Epithelial cell of prostate (primary cell): Measurements from ENCODE around the gene AHCY.
A peak's percentile ranks its signal among the peaks of the same experiment; 100 is the strongest.
"Not testable (repeated sequence)": the region's sequence is repeated elsewhere in the genome, so short reads cannot be mapped to it uniquely, and the experiment has no call there.

Experiments used
- DNase-seq: peaks from one replicate; pipeline ENCODE4 v3.0.0-alpha.2; 2011; ENCODE audit warnings: low read depth, low spot score
- H3K27ac ChIP-seq: fragments of 450-650 bp; 2 replicates; pipeline ENCODE4 v1.5.1; 2017; ENCODE audit warnings: mild to moderate bottlenecking

The AHCY gene

DNA sequence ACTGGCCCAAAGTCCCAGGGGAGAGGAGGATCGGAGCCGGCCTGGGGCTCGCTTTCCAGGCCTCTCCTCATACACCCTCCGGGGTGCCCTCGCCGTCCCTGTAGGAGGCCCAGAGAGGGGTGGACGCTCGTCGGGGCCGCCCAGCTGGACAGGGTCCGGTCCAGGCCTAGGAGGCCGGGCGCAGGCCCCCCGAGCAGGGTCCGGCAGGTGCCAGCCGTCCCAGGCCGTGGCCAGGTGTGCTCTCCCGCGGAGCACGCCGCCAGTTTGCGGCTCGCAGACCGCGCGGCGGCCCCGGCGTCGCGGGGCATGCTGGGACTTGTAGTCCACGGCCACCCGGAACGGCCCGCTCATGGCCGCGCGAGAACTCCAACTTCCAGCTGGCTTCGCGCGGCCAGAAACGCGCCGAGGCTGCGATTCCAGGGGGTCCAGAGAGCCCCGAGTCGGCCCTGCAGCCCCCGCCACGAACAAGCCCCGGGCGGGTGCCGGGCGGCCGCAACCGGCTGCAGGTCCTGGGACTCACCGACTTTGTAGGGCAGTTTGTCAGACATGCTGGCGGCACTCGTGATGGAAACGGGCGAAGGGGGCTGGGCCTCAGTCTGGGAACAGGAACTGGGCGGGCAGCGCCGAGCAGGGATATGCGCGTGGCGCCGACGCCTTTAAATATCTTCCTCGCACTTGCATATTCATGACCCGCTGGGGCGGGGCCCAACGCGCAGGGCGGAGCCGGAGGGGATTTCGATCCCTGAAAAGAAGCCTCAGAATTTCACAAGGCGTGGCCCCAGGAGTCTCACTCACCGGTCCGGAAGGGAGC is at the start of gene AHCY:
TSS of gene AHCY (minus strand) at position 633 of the 811 bp plus-strand sequence. CDS start at position 548, 85 bp downstream.
- H3K27ac ChIP-seq = peak within 1 kb of the TSS; percentile 85
- DNase-seq = peak; percentile 92

GRCh38 chr20:34350095-34350494 is 46.9 kb upstream of the AHCY start:
- H3K27ac ChIP-seq = no peak overlapping the region
- DNase-seq = no peak

DNA sequence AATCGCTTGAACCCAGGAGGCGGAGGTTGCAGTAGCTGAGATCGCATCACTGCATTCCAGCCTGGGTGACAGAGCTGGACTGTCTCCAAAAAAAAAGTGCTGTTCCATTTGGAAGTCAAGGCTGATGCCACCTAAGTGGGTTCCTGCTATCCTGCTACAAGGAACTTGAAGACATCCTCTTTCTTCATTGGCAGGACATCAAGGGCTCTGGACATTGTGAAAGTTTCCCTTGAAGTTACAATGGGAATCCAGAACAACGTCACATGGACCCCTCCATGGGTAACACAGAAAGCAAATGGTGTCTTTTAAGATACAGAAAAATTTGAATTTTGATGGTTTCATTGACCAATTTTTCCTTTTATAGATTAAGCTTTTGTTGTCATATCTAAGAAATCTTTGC is 44.4 kb upstream of the AHCY start:
- no peak for DNase-seq

DNA sequence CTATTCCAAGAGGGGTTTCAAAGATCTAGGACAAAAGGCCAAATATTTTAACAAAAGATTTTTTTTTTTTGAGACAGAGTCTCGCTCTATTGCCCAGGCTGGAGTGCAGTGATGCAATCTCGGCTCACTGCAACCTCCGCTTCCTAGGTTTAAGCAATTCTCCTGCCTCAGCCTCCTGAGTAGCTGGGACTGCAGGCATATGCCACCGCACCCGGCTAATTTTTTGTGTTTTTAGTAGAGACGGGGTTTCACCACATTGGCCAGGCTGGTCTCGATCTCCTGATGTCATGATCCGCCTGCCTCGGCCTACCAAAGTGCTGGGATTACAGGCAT is 43.3 kb upstream of the AHCY start:
- not testable (repeated sequence) for DNase-seq, H3K27ac ChIP-seq

More for the DNA sequence above, 44.4 kb upstream of the AHCY start:
- H3K27ac ChIP-seq = no peak overlapping the region

GRCh38 chr20:34345839-34346532 is 42.8 kb upstream of the AHCY start:
- H3K27ac ChIP-seq, DNase-seq: not testable (repeated sequence)

DNA sequence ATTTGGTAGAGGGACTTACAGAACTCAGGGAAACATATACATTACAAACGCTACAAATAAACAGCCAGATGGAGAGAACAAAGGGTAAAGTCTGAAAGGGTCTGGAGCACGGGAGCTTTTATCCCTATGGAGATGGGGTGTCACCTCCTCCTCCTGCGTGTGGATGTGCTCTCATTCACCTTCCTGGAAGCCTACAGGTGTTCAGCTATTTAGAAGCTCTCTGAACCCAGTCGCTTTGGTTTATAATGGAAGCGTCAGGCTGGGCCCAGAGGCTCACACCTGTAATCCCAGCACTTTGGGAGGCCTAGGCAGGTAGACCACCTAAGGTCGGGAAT is 42.2 kb upstream of the AHCY start:
- no peak for DNase-seq
- no peak overlapping the region for H3K27ac ChIP-seq

GRCh38 chr20:34344238-34344637 is 41.1 kb upstream of the AHCY start:
- no peak for DNase-seq
- no peak overlapping the region for H3K27ac ChIP-seq

DNA sequence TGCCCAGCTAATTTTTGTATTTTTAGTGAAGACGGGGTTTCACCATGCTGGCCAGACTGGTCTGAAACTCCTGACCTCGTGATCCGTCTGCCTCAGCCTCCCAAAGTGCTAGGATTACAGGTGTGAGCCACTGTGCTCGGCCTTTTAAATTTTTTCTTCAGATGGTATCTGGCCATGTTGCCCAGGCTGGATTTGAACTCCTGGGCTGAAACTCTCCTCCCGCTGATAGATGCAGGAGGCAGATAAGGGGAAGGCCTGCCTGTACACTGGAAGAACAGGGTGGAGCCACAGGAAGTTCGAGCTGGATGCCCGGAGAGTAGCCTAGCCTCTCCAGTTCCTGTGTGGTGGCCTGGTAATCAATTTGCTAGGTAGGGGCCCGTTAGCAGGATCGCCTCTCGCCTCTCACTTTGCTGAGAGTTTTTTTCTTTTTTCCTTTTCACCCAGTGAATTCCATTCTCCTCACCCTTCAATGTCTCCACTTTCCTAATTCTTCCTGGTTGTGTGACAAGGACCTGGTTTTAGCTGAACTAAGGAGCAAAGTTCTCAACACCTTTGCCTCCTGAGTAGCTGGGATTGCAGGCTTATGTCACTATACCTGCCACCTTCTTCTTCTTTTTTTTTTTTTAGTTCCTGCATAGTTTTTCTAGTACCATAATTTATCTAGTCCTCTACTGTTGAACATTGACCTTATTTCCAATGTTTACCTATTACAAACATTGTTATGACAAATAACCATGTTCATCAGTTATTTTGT is 40.5 kb upstream of the AHCY start:
- DNase-seq = no peak

DNA sequence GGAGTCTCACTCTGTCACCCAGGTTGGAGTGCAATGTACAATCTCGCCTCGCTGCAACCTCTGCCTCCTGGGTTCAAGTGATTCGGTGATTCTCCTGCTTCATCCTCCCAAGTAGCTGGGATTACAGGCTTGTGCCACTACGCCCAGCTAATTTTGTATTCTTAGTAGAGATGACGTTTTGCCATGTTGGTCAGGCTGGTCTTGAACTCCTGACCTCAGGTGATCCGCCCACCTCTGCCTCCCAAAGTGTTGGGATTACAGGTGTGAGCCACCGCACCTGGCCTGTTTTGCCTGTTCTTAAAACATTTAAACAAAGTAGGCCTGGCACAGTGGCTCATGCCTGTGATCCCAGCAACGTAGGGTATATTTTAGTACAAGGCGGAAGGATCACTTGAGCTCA is 38.0 kb upstream of the AHCY start:
- not testable (repeated sequence) for H3K27ac ChIP-seq, DNase-seq

More for the DNA sequence above, 40.5 kb upstream of the AHCY start:
- no peak overlapping the region for H3K27ac ChIP-seq

GRCh38 chr20:34340726-34341125 is 37.6 kb upstream of the AHCY start:
- DNase-seq = not testable (repeated sequence)
- H3K27ac ChIP-seq = peak overlapping the region; percentile 6

DNA sequence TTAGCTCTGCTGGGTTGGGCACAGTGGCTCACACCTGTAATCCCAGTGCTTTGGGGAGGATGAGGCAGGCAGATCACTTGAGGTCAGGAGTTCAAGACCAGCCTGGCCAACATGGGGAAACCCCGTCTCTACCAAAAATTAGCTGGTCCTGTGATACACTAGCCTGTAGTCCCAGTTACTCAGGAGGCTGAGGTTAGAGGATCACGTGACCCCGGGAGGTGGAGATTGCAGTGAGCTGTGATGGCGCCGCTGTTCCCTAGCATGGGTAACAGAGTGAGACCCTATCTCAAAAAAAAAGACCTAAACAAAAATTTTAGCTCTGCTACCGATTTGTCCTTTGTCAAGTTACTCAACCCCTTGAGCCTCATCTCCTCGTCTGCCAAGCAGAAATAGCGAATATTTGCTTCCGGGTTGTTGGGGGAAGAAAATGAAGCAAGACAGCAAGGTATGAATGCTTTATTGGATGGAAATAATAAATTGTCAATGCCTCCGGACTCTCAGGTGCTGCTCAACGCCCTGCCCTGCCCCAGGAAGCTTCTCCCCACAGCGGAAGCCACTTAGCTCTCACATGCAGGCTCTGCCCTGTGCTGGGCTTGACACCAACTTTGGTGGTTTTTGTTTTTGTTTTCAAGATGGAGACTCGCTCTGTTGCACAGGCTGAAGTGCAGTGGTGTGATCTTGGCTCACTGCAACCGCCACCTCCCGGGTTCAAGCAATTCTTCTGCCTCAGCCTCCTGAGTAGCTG is 35.0 kb upstream of the AHCY start:
- no peak overlapping the region for H3K27ac ChIP-seq
- no peak for DNase-seq

- DNase-seq = no peak
- H3K27ac ChIP-seq = no peak overlapping the region
These were observed 34.4 kb upstream of the AHCY start for GRCh38 chr20:34337544-34337943.

GRCh38 chr20:34334654-34335407 is 31.7 kb upstream of the AHCY start:
- no peak for DNase-seq
- H3K27ac ChIP-seq = peak overlapping the region; percentile 90

DNA sequence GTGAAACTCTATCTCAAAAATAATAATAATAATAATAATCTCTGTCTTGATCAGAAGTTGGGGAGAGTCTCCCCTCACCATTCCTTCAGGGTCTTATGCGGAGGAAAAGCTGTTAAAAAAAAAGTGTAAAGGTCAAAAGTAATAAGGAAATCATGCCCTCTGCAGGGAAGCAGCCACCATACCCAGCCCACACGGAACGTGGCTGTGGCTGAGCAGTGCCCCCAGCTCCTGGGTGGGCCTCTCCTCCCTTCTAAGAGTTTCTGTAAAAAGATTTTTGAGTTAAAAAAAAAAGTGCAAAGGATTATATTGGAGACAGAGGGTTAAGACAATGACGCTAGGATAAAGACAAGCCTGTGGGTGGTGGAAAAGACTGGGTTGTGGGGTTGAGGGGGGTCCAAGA is 30.6 kb upstream of the AHCY start:
- H3K27ac ChIP-seq = no peak overlapping the region
- DNase-seq = no peak

- DNase-seq = no peak
- no peak overlapping the region for H3K27ac ChIP-seq
These were observed 29.2 kb upstream of the AHCY start for GRCh38 chr20:34332262-34332920.

DNA sequence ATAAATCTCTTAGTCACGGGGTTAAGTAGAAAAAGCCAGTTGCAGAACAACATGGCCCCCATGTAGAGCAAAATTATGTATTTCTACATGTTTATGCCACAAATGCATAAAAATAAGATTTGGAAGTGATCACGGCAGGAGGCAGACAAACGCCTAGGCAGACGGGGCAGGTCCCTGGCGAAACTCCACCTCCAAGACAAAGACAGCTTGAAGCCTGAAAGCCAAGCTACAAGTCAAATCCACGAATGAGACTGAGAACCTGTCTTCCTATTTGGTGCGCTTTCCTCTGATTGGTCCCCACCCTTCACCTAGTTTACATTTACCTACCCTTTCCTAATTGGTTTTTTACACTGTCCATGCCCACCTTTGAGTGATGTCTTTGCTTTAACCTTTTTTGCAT is 28.7 kb upstream of the AHCY start:
- H3K27ac ChIP-seq = no peak overlapping the region
- DNase-seq = no peak

- H3K27ac ChIP-seq, DNase-seq: not testable (repeated sequence)
These were observed 27.8 kb upstream of the AHCY start for GRCh38 chr20:34330861-34331544.

GRCh38 chr20:34328928-34329677 is 25.9 kb upstream of the AHCY start:
- DNase-seq = no peak
- no peak overlapping the region for H3K27ac ChIP-seq
